Esophagus squamous epithelium (tissue), 4 donors: ENCODE data around the gene ST3GAL4.

Experiments
- CTCF ChIP-seq, 6 experiments: fragments of 450-650 bp in 4 of 6; fragments of 200-600 bp in 2 of 6; sonication (generic) in 2 of 6; IDR thresholded peaks; one replicate each; pipeline ENCODE4 v1.5.1; 2016 to 2019; ENCODE audit warnings: antibody characterized with exemption in 6 of 6, mild to moderate bottlenecking in 4 of 6, moderate library complexity in 4 of 6
- POLR2A ChIP-seq, 4 donors: fragments of 450-650 bp; IDR thresholded peaks; one replicate each; pipeline ENCODE4 v1.6.1; 2017; ENCODE audit warnings: antibody characterized with exemption in 4 of 4, mild to moderate bottlenecking in 4 of 4, moderate library complexity in 3 of 4

- TF ChIP-seq CTCF (IDR thresholded peaks at IDR 0.05) (no peak), POLR2A (IDR thresholded peaks at IDR 0.05) (no peak)
These were observed 20.2 kb downstream of the ST3GAL4 start for GRCh38 chr11:126375726-126376125.
